ENCODE results near the gene RXRG.

RXRG gene

GRCh38 chr1:165484532-165484931 is 39.6 kb upstream of the RXRG start:
- TF ChIP-seq, protein P1, sequence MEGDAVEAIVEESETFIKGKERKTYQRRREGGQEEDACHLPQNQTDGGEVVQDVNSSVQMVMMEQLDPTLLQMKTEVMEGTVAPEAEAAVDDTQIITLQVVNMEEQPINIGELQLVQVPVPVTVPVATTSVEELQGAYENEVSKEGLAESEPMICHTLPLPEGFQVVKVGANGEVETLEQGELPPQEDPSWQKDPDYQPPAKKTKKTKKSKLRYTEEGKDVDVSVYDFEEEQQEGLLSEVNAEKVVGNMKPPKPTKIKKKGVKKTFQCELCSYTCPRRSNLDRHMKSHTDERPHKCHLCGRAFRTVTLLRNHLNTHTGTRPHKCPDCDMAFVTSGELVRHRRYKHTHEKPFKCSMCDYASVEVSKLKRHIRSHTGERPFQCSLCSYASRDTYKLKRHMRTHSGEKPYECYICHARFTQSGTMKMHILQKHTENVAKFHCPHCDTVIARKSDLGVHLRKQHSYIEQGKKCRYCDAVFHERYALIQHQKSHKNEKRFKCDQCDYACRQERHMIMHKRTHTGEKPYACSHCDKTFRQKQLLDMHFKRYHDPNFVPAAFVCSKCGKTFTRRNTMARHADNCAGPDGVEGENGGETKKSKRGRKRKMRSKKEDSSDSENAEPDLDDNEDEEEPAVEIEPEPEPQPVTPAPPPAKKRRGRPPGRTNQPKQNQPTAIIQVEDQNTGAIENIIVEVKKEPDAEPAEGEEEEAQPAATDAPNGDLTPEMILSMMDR (IDR thresholded peaks at IDR 0.05; ENCODE audit: insufficient read depth, low read length, poor library complexity, severe bottlenecking) = no peak
- Histone ChIP-seq H3K27me3 (replicated peaks; ENCODE audit: control insufficient read depth, insufficient read depth, low read length) (no peaks in the 10 kb centered on the region), H3K4me3 (replicated peaks; ENCODE audit: low read depth, low read length) (no peak overlapping the region), H3K36me3 (ENCODE audit: control insufficient read depth, insufficient read depth, low read length) (no peaks in the 10 kb centered on the region)
- DNase-seq (ENCODE audit: extremely low read depth, insufficient read length) = no peak

- DNase-seq (ENCODE audit: extremely low read depth, insufficient read length) = no peak
- Histone ChIP-seq H3K27me3 (replicated peaks; ENCODE audit: control insufficient read depth, insufficient read depth, low read length) (no peaks in the 10 kb centered on the region), H3K4me3 (replicated peaks; ENCODE audit: low read depth, low read length) (no peak overlapping the region), H3K36me3 (ENCODE audit: control insufficient read depth, insufficient read depth, low read length) (no peaks in the 10 kb centered on the region)
- TF ChIP-seq, protein P1 (IDR thresholded peaks at IDR 0.05; ENCODE audit: insufficient read depth, low read length, poor library complexity, severe bottlenecking) = no peak
These were observed 38.5 kb upstream of the RXRG start for GRCh38 chr1:165483412-165483811.

- no peaks in the 10 kb centered on the region for H3K27me3 ChIP-seq (replicated peaks; ENCODE audit: control insufficient read depth, insufficient read depth, low read length)
- no peaks in the 10 kb centered on the region for H3K36me3 ChIP-seq (ENCODE audit: control insufficient read depth, insufficient read depth, low read length)
- TF ChIP-seq, protein P1 (IDR thresholded peaks at IDR 0.05; ENCODE audit: insufficient read depth, low read length, poor library complexity, severe bottlenecking) = no peak
- DNase-seq (ENCODE audit: extremely low read depth, insufficient read length) = no peak
- no peak overlapping the region for H3K4me3 ChIP-seq (replicated peaks; ENCODE audit: low read depth, low read length)
These were observed 37.0 kb upstream of the RXRG start for GRCh38 chr1:165481820-165482532.

DNA sequence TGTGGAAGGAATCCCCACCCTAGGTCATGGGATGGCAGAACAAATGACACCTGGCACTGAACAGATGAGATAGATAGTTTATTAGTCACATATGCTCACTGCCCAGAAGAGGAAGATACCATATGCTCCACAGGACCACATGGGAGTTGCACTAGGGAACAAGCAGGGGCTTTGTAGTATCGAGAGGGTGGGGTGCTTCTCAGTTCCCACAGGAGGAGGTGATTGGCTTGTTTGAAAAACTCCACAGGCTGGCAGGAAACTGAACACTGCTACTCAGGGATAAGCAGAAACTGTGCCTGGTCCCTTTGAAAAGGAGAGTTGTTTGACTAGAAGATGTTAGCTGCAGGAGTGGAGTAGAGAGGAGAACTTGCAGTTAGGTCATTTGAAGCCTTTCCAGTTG is 31.9 kb upstream of the RXRG start:
- H3K4me3 ChIP-seq (replicated peaks; ENCODE audit: low read depth, low read length) = no peak overlapping the region
- TF ChIP-seq, protein P1 (IDR thresholded peaks at IDR 0.05; ENCODE audit: insufficient read depth, low read length, poor library complexity, severe bottlenecking) = no peak
- H3K27me3 ChIP-seq (replicated peaks; ENCODE audit: control insufficient read depth, insufficient read depth, low read length) = no peaks in the 10 kb centered on the region
- no peaks in the 10 kb centered on the region for H3K36me3 ChIP-seq (ENCODE audit: control insufficient read depth, insufficient read depth, low read length)
- no peak for DNase-seq (ENCODE audit: extremely low read depth, insufficient read length)

- Histone ChIP-seq H3K27me3 (replicated peaks; ENCODE audit: control insufficient read depth, insufficient read depth, low read length) (no peaks in the 10 kb centered on the region), H3K4me3 (replicated peaks; ENCODE audit: low read depth, low read length) (no peak overlapping the region), H3K36me3 (ENCODE audit: control insufficient read depth, insufficient read depth, low read length) (no peaks in the 10 kb centered on the region)
- TF ChIP-seq, protein P1 (IDR thresholded peaks at IDR 0.05; ENCODE audit: insufficient read depth, low read length, poor library complexity, severe bottlenecking) = no peak
- no peak for DNase-seq (ENCODE audit: extremely low read depth, insufficient read length)
These were observed 29.3 kb upstream of the RXRG start for GRCh38 chr1:165474196-165474595.

DNA sequence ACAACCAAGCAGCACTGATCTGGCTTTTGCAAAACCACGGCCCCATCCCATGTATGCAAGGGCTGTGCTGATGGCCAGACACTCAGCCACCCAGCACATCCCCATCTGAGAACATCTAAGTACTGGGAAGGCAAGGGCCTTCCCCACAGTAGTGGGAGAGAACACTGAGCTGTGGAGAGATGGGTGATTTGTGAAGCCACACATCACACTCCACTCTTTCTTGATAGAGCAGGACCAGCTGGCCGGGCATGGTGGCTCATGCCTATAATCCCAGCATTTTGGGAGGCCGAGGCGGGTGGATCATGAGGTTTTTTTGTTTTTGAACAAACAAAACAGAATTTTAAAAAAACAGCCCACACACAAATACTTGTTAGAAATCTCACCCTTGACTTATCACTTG is 28.2 kb upstream of the RXRG start:
- Histone ChIP-seq H3K36me3 (ENCODE audit: control insufficient read depth, insufficient read depth, low read length) (no peaks in the 10 kb centered on the region), H3K27me3 (replicated peaks; ENCODE audit: control insufficient read depth, insufficient read depth, low read length) (no peaks in the 10 kb centered on the region), H3K4me3 (replicated peaks; ENCODE audit: low read depth, low read length) (no peak overlapping the region)
- TF ChIP-seq, protein P1 (IDR thresholded peaks at IDR 0.05; ENCODE audit: insufficient read depth, low read length, poor library complexity, severe bottlenecking) = no peak
- DNase-seq (ENCODE audit: extremely low read depth, insufficient read length) = no peak
